Stimulated activated CD4-positive, alpha-beta T cell treated with anti-CD3 and anti-CD28 coated beads, Interleukin-1b, Interleukin-23, amount 100 ng/mL, for 24 hours (primary cell): ENCODE results near the gene WIPF2.
A peak's percentile ranks its signal among the peaks of the same experiment; 100 is the strongest.

ENCODE experiments used
- DNase-seq, 4 experiments: peaks; one replicate each; pipeline ENCODE4 v3.0.0-alpha.2; 2020; ENCODE audit warnings: low read depth in 4 of 4, low spot score in 1 of 4

WIPF2 gene

GRCh38 chr17:40218740-40219593 is at the start of gene WIPF2:
Gene WIPF2, plus strand, starts transcription at chr17:40219304. Its CDS starts 37,156 bp downstream, at chr17:40256460.
- DNase-seq, result peak; percentile 87 to 96 (median 92)

GRCh38 chr17:40170325-40170724 is 48.8 kb upstream of the WIPF2 start:
- DNase-seq, result no peak

GRCh38 chr17:40171750-40172149 is 47.4 kb upstream of the WIPF2 start:
- DNase-seq, result no peak

GRCh38 chr17:40173091-40173777 is 45.9 kb upstream of the WIPF2 start:
- no peak for DNase-seq

- DNase-seq, result no peak
Observed at GRCh38 chr17:40173778-40174135, 45.3 kb upstream of the WIPF2 start.

- no peak for DNase-seq
Observed at GRCh38 chr17:40174514-40174913, 44.6 kb upstream of the WIPF2 start.

- no peak for DNase-seq
Observed at GRCh38 chr17:40175928-40176753, 43.0 kb upstream of the WIPF2 start.

GRCh38 chr17:40176754-40177110 is 42.4 kb upstream of the WIPF2 start:
- no peak for DNase-seq

- peak; percentile 60 to 87 (median 74) for DNase-seq
Observed at GRCh38 chr17:40177275-40177874, 41.7 kb upstream of the WIPF2 start, which contains the start of gene RAPGEFL1. Gene RAPGEFL1, plus strand, starts transcription at chr17:40177470. Its CDS starts 392 bp downstream, at chr17:40177862.

GRCh38 chr17:40178021-40178601 is 41.0 kb upstream of the WIPF2 start:
- DNase-seq, result no peak

- DNase-seq, result no peak
Observed at GRCh38 chr17:40178660-40179059, 40.4 kb upstream of the WIPF2 start.

- DNase-seq, result no peak
Observed at GRCh38 chr17:40179923-40180659, 39.0 kb upstream of the WIPF2 start.

GRCh38 chr17:40180694-40181093 is 38.4 kb upstream of the WIPF2 start:
- no peak for DNase-seq

- no peak for DNase-seq
Observed at GRCh38 chr17:40181205-40181604, 37.9 kb upstream of the WIPF2 start.

GRCh38 chr17:40182606-40183005 is 36.5 kb upstream of the WIPF2 start:
- no peak for DNase-seq

GRCh38 chr17:40187238-40187637 is 31.9 kb upstream of the WIPF2 start:
- no peak for DNase-seq

GRCh38 chr17:40188694-40189093 is 30.4 kb upstream of the WIPF2 start:
- DNase-seq, result no peak

GRCh38 chr17:40190197-40191021 is 28.7 kb upstream of the WIPF2 start:
- DNase-seq, result no peak
